HCEC 1CT (cell line): Measurements from ENCODE around the gene TLCD3B.
"Not testable (repeated sequence)": the region's sequence is repeated elsewhere in the genome, so short reads cannot be mapped to it uniquely, and the experiment has no call there.

ENCODE experiments used
- DNase-seq: peaks from one replicate; pipeline ENCODE4 v3.0.0-alpha.2; 2017

Gene TLCD3B

GRCh38 chr16:30025156-30025555 lies 5.9 kb downstream of the TLCD3B start:
- DNase-seq: no peak

- no peak for DNase-seq
Measured at GRCh38 chr16:30024451-30024850, 6.6 kb downstream of the TLCD3B start.

- no peak for DNase-seq
Measured at GRCh38 chr16:30023586-30023985, 7.5 kb downstream of the TLCD3B start.

GRCh38 chr16:30022887-30023286 lies 8.2 kb downstream of the TLCD3B start, which contains the start of gene C16orf92:
Gene C16orf92 (plus strand): TSS chr16:30023198. CDS start chr16:30023341, 143 bp downstream.
- DNase-seq: no peak

GRCh38 chr16:30018731-30019158 lies 12.3 kb downstream of the TLCD3B start:
- DNase-seq: no peak

- DNase-seq: not testable (repeated sequence)
Measured at GRCh38 chr16:30017937-30018336, 13.1 kb downstream of the TLCD3B start.

GRCh38 chr16:30017277-30017656 lies 13.8 kb downstream of the TLCD3B start:
- no peak for DNase-seq

- DNase-seq: no peak
Measured at GRCh38 chr16:30016555-30017276, 14.4 kb downstream of the TLCD3B start.

- DNase-seq: not testable (repeated sequence)
Measured at GRCh38 chr16:30015450-30015849, 15.6 kb downstream of the TLCD3B start.

- DNase-seq: not testable (repeated sequence)
Measured at GRCh38 chr16:30012598-30012997, 18.5 kb downstream of the TLCD3B start.

- no peak for DNase-seq
Measured at GRCh38 chr16:30011714-30012504, 19.2 kb downstream of the TLCD3B start.

- DNase-seq: no peak
Measured at GRCh38 chr16:30010844-30011713, 20.0 kb downstream of the TLCD3B start, which contains the start of gene DOC2A. Gene DOC2A (minus strand): TSS chr16:30011027. CDS start chr16:30010222, 805 bp downstream.

GRCh38 chr16:30009990-30010843 lies 20.9 kb downstream of the TLCD3B start:
- no peak for DNase-seq

- no peak for DNase-seq
Measured at GRCh38 chr16:30009085-30009862, 21.8 kb downstream of the TLCD3B start.

GRCh38 chr16:30007378-30007895 lies 23.6 kb downstream of the TLCD3B start:
- no peak for DNase-seq

GRCh38 chr16:30006659-30007377 lies 24.3 kb downstream of the TLCD3B start:
- DNase-seq: no peak

GRCh38 chr16:30006095-30006473 lies 25.0 kb downstream of the TLCD3B start:
- DNase-seq: no peak

- DNase-seq: peak; percentile 33
Measured at GRCh38 chr16:30005341-30006094, 25.6 kb downstream of the TLCD3B start.

- DNase-seq: no peak
Measured at GRCh38 chr16:30004811-30005242, 26.2 kb downstream of the TLCD3B start.

- no peak for DNase-seq
Measured at GRCh38 chr16:30004424-30004776, 26.7 kb downstream of the TLCD3B start.
